NCI-H2227 (cell line): ENCODE measurements around the gene RPL27A.

ENCODE experiments used
- DNase-seq: peaks from one replicate; lab custom pipeline; 2025; ENCODE audit not compliant: unreplicated experiment; lab: John Stamatoyannopoulos, UW

The RPL27A gene

GRCh38 chr11:8672346-8672745 is 10.2 kb upstream of the RPL27A start:
- no peak for DNase-seq

DNA sequence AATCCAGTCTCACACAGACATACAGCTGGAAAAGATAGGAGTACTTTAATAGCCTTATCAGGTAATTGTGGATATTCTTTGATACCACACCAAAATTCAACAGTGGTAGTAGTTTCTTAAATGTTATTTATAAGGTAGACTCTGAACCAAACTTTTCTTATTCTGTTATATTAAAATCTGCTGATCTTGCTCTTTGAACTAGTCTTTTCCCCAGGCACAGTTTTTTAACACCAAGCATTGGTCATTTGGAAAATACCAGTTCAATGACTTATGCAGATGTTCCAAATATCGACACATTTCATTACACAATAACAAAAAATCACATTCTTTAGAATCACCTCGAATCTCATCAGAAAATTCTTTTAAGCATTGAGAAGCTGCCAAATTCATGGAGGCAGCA is 7.7 kb upstream of the RPL27A start:
- no peak for DNase-seq

- no peak for DNase-seq
Measured at GRCh38 chr11:8676458-8676857, 6.1 kb upstream of the RPL27A start.

DNA sequence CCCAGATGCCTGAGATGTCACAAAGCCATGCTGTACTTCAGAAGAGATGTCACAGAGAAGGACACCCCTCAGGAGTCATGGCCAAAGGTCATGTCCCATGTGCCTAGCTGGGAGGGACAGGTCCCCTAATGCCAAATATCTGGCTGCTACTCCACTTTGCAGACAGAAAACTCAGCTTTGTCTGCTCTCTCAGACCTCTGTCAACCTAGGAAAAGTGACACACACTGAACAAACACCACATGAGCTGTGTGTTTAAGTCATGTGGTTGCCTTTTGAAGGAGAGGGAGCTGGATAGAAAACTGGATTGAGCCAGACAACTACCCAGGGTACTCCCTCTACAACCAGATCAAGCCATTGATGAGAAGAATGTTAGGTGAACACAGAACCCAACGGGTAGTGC is 3.6 kb upstream of the RPL27A start:
- DNase-seq, result no peak

DNA sequence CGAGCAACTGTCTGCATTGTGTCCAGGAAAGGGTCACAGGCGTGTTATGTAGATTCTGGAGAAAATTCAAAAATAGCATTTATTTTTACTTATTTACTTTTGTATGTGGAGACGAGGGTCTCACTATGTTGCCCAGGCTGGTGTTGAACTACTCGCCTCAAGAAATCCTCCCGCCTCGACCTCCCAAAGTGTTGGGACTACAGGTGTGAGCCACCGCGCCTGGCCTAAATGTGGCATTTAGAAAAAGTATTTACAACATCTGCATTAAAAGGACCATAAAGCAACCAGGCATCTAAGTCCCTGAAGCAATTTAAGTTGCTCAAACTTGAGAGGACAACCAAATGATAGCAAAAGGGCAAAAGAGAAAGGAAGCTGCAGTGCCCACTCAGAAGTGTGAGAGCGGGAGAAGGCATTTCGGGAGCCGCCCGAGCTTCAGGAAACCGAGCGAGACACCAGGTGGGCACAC is 722 bp upstream of the RPL27A start:
- no peak for DNase-seq

- peak; percentile 58 for DNase-seq
Measured at GRCh38 chr11:8683115-8683807, 669 bp downstream of the RPL27A start.

- no peak for DNase-seq
Measured at GRCh38 chr11:8684600-8685290, 2.2 kb downstream of the RPL27A start.

DNA sequence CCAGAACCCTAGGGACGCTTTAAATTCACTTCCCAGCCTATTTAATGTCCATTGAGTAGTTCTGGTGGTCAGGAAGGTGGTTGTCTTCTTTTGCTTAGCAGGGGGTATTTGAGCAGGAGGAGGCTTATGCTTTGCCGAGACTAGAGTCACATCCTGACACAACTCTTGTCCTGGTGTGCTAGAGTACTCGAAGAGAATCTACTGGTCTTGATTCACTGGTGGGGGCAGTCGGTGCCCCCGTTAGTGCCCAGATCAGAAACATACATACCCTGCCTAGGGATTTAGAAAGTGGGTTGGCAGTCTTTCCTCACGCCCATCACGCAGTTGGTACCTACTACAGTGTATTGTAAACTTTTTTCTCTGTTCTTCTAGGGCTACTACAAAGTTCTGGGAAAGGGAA is 2.7 kb downstream of the RPL27A start:
- DNase-seq, result no peak

DNA sequence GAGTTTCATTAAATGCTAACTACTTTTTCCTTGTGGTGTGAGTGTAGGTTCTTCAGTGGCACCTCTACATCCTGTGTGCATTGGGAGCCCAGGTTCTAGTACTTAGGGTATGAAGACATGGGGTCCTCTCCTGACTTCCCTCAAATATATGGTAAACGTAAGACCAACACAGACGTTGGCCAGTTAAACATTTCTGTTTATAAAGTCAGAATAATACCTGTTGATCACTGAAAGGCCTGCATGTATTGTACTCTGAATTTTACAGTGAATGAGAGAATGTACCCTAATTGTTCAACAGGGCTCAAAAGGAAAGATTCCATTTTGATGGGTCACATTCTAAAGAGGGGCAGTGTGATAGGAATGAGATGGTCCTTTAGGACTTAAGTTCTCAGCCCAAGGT is 3.2 kb downstream of the RPL27A start:
- DNase-seq, result no peak

DNA sequence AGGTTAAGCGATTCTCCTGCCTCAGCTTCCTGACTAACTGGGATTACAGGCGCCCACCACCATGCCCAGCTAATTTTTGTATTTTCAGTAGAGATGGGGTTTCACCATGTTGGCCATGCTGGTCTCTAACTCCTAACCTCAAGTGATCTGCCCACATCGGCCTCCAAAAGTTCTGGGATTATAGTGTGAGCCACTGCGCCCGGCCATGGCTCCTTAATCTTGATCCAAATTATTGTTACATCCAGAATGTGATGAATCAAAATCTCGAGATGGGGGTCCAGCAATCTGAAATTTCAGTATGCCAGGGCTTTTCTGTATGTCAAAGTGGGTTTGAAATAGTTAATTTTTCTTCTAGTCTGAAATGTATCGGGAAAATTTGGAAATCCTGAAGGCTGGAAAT is 3.7 kb downstream of the RPL27A start:
- no peak for DNase-seq

GRCh38 chr11:8688414-8689362 is 6.1 kb downstream of the RPL27A start:
- peak; percentile 99 for DNase-seq

DNA sequence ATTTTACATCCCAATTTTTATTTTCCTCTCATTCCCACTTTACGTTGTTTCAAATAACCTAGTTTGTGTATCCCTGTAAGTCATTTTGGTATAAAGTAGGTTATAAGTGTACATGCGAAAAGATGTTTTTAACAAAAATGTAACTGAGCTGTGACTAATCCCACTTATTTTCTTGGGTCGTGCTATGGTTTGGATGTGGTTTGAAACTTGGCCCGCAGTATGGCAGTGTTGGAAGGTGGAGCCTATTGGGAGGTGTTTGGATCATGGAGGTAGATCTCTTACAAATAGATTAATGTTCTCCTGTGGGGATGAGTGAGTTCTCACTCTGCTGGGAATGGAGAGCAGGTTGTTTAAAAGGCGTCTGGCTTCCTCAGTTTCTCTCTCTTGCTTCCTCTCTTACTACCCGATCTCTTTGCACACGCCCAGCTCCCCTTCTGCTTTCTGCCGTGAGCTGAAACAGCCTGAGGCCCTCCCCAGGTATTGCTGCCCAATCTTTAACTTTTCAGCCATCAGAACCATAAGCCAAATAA is 7.2 kb downstream of the RPL27A start:
- DNase-seq, result peak; percentile 32

DNA sequence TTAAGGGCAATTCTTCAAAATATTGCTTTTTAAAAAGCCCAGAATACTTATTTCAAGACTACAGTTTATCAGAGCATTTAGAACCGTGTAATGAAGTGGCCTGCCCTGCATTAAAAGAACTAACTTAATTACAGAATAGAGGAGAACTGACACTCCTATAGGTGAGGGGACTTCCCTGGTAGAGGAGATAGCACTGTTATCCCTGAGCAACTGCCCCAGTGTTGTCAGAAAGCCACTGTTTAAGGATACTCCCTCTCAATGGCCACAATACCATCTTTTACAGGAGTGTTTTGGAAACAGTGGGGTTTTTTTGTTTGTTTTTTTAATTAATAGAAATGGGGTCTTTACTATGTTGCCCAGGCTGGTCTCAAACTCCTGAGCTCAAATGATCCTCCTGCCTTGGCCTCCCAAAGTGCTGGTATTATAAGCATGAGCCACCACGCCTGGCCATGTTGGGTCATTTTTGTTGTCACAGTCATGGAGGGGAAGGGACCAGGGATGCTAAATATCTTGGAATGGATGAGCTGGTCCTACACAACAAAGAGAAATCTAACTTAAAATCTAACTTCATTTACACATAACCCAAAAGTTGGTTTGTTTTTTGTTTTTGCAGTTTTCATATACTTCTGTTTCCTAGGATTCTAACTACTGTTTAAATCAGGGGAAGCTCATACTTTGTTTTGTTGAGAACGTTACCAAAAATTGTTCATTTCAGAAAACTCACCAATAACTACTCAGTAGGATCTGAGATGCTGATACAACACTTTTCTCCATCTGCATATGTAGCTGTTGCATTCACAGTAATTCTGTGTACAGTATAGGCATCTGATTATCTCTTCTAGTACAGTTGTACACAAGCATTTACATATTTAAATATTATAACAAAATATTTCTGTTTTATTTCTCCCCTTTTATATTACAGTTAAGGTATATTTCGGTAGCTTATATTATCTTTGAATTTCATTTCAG is 8.1 kb downstream of the RPL27A start:
- DNase-seq, result no peak

- no peak for DNase-seq
Measured at GRCh38 chr11:8691601-8692000, 9.0 kb downstream of the RPL27A start.

- DNase-seq, result no peak
Measured at GRCh38 chr11:8692417-8692816, 9.8 kb downstream of the RPL27A start.

DNA sequence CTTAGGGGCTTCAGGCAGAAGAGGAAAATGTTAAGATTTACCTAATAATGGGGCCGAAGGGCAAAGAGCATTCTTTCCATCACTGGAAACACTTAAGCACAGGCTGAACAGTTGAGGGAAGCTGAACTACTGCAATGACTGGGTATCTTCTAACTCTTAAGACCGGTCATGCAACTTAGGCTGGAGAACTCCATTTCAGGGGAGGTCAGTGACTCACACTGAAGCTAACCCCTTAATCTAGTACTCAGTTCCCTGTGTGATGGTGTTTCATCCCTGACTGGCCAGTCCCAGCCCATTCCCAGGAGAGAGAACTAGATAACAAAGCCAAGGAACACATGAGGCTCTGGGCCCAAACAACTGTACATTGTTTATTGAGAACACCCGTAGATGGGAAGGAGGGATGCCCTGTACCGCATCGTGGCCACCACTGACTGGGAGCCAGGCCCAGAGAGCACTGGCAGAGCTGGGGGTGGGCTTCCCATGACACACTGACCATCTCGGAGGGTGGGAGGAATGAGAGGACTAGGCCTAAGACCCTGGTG is 10.5 kb downstream of the RPL27A start:
- DNase-seq, result no peak

DNA sequence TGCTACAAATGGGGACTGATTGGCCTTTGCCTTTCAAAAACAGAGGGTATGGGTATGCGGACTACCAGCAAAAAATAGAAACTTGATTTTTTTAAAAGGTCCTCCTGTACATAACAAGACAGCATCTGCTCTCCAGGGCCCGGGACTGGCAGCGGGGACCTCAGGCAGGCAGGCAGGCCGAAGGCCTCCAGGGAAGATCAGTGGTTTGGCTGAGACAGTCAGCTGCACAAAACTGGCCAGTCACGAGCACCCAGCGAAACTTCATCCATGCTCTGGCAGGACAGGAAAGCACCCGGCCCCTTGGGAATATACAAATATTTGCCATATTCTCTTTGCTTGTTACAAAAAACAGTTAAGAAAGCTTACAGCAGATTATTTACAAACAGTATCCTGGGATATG is 11.0 kb downstream of the RPL27A start:
- no peak for DNase-seq

DNA sequence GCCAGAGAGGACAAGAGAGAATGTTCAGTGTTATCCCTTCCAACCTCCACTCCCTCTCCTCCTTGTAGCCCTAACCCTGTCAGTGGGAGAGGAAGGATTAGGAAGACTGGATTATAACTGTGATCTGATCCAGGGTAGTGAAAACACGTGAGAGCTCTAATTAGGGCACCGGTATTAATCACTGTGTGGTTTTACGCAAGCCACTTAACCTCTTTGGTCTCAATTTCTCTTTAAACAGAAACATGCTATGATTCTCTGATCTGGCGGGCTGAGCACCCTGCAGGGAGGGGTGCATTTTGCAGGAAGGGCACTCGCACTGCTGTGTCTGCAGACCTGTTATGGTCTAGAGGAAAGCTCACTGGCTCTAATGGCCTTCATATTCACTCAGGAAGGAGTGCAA is 11.5 kb downstream of the RPL27A start:
- DNase-seq, result no peak

DNA sequence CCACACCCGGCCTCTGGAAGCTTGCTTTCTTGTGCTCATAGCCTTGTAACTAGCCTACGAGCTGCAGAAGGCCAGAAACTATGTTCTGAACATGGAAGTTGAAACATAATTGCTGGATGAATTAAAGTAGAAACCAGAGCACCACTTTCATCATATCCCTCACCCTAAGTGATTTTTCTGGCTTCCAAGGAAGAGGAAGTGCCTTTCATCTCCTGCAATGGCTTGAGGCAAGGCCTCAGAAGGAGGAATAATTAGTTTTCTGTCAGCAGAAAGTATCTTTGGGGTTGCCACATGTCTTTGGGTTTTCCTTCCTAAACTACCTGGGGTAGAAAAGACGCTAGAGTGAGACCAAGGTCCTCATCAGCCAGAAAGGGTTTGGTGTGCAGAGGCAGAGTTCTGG is 14.5 kb downstream of the RPL27A start:
- DNase-seq, result no peak

GRCh38 chr11:8698379-8698851 is 15.8 kb downstream of the RPL27A start:
- no peak for DNase-seq
